GM19397 (cell line): Measurements from ENCODE around the gene COL1A1.

ENCODE experiments used
- ATAC-seq: cut with Tn5 transposase; IDR thresholded peaks from one replicate; pipeline ENCODE4 v1.9.1; 2021; ENCODE audit warnings: mild to moderate bottlenecking, moderate library complexity; ENCODE audit not compliant: unreplicated experiment

The COL1A1 gene

DNA sequence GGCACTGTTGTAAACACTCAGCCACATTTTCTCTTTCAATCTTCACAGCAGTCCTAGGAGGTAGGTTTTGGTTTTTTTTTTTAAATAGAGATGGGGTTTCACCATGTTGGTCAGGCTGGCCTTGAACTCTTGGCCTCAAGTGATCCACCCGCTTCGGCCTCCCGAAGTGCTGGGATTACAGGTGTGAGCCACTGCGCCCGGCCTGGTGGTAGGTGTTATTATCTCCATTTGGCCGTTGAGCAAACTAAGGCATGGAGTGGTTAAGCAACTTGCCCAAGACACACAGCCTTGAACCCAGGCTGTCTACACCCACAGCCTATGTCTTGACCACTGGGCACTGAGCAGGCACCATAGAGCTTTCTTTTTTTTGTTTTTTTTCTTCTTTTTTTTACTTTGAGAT lies 27.0 kb downstream of the COL1A1 start:
- ATAC-seq = no peak

- ATAC-seq = no peak
These were observed 28.0 kb downstream of the COL1A1 start for GRCh38 chr17:50173335-50173941.

- no peak for ATAC-seq
These were observed 28.5 kb downstream of the COL1A1 start for GRCh38 chr17:50172936-50173334.

- no peak for ATAC-seq
These were observed 29.3 kb downstream of the COL1A1 start for GRCh38 chr17:50172130-50172529.

DNA sequence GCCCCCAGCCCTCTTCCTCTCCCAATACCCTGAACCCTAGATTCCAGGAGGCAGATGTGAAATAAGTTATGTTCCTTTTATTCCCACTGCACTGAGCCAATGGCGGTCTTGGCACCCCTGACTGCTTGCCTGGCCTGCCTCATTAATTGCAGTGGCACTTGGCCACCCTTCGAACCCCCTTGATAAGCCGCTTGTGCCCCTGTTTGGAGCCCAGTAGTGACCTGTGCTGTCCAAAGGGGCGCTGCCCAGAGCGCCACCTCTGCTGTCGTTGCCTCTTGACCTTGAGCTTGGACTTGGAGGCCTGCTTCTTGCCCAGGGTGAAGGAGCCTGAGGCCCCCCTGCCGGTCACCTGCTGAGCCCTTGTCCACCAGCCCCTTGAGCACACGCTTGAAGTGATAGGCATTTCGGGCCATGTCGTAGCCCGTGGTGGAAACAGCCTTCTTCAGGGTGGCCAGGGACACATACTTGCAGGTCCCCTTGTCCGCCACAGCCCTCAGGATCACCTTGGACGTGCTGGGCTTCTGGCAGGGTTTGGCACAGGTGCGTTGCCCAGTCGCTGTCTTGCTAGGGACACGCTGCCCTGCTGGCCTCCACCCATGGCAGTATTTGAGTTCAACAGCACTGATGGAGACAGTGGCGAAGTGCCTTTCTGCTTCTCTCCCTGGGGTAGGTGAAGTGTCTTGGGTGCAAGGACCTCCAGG lies 29.9 kb downstream of the COL1A1 start:
- ATAC-seq = no peak

DNA sequence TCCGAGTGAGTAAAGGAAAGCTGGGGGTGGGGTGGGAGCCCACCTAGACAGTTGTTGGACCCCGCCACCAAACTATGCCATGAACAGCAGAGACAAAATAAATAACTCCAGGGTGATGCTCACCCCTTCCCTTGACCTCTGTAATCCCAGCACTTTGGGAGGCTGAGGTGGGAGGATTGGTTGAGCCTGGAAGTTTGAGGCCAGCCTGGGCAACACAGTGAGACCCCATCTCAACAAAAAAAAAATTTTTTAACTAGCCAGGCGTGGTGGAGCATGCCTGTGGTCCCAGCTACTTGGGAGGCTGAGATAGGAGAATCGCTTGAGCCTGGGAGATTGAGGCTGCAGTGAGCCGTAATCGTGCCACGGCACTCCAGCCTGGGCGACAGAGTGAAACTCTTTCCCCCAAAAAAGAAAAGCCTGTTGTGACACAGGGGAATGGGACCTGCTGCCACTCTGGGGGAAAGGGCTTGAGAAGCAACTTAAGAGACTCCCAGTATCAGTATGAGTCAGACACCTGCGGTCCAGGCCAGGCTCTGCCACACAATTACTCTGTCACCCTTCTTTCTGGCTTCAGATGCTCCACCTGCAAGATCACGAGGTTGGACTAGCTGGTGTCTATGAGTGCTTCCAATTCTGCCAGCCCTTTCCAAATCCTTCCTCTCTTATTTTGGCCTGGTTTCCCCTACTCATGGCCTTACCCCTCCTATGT lies 30.6 kb downstream of the COL1A1 start:
- no peak for ATAC-seq

- no peak for ATAC-seq
These were observed 31.5 kb downstream of the COL1A1 start for GRCh38 chr17:50169881-50170459.

GRCh38 chr17:50169121-50169764 lies 32.2 kb downstream of the COL1A1 start:
- ATAC-seq = no peak

DNA sequence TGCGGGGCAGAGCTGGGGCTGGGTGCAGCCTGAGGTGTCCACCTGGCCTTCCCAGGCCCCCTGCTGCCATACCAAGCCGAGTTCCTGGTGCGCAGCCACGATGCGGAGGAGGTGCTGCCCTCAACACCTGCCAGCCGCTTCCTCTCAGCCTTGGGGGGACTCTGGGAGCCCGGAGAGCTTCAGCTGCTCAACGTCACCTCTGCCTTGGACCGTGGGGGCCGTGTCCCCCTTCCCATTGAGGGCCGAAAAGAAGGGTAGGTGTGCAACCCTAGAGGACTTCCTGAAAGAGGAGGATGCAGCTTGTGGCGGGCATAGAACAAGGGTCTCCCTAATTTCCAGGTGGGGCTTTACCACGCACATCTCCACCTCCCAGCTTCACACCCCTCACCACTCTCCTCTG lies 33.1 kb downstream of the COL1A1 start:
- no peak for ATAC-seq

- ATAC-seq = no peak
These were observed 34.1 kb downstream of the COL1A1 start for GRCh38 chr17:50167371-50167770.

DNA sequence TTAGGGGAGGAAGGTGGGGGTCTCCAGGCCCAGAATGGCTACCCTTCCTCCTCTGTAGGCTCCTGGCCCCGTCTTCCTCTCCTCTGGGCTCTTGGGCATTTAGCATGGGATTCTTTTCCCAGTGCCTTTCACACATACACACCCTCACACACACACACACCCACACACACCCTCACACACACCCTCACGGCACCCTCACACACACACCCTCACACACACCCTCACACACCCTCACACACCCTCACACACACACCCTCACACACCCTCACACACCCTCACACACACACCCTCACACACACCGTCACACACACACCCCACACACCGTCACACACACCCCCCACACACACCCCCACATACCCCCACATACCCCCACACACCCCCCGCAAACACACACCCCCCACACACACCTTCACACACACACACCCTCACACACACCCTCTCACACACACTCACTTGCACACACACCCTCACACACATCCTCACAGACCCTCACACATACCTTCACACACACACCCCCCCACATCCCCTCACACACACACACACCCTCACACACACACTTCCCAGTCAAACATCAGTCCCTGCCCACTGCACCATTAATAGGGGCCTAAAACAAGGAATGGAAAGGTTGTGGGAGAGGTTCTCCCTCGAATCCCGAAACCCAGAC lies 34.8 kb downstream of the COL1A1 start:
- ATAC-seq = no peak

DNA sequence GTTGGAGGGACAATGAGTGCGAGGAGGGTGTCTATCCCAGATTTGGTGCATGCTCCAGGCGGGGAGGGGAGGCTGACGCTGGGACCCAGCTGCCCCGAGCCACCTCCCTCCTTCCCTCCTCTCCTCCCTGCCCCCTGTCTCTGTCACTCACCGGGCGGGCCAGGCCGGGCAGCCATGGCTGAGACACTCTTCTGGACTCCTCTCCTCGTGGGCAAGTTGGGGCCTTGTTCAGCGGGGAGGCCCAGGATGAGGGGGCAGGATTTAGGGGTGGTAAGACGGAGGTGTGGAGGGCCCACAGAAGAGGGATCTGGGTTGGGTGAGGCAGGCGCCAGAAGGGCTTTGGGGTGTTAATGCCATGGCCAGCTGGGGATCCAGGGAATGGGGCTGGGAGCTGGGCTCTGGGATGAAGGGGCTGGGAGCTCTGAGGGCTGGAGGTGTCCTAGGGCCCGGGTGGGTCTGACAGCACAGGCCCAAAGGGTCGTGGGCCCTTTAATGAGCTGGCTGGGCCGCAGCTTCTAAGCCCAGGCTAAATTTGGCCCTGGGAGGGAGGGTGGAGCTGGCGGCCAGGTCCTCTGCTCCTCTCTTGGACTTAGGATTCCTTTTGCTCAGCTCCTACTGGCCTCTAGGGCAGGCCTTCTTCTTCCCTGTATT lies 35.4 kb downstream of the COL1A1 start, which contains the start of gene SGCA:
TSS of gene SGCA (plus strand) at position 139 of the 651 bp plus-strand sequence. CDS start at position 175, 36 bp downstream.
- no peak for ATAC-seq

DNA sequence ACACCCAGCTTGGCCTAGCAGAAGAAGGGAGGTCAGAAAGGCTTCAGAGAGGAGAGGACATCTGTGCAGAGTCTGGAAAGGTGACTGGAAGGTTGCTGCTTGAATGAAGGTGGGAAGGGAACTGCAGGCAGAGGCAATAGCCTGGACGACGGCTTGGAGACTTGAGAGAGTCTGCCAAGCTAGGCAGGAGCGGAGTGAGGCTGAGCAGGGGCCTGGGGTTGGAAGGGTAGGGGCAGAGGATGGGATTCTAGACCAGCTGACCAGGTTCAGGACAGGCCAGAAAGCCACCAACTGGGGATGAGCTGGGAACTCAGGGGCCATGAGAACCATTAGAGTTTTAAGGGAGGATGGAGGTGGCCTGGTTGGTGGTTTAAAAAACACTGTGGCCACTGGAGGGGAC lies 36.0 kb downstream of the COL1A1 start:
- no peak for ATAC-seq

DNA sequence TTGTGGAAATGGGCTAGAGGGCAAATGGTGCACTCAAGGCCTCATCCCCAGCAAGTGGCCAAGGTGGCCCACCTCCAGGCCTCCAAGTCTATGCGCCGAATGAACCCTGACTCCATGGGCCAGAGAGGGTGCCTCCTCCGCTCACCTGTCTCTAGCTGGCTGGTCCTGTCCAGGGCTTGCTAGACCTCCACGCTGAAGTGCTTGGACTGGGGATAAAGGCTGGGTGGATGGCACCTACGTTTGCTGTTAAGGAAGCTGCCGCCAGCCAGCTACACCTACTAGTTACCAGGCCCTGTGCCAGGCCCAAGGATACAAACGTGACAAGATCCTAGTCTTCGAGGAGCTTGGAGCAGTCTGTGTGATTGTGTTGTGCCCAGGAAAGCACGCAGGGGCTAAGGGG lies 36.4 kb downstream of the COL1A1 start:
- no peak for ATAC-seq

GRCh38 chr17:50164697-50164988 lies 36.8 kb downstream of the COL1A1 start:
- no peak for ATAC-seq

DNA sequence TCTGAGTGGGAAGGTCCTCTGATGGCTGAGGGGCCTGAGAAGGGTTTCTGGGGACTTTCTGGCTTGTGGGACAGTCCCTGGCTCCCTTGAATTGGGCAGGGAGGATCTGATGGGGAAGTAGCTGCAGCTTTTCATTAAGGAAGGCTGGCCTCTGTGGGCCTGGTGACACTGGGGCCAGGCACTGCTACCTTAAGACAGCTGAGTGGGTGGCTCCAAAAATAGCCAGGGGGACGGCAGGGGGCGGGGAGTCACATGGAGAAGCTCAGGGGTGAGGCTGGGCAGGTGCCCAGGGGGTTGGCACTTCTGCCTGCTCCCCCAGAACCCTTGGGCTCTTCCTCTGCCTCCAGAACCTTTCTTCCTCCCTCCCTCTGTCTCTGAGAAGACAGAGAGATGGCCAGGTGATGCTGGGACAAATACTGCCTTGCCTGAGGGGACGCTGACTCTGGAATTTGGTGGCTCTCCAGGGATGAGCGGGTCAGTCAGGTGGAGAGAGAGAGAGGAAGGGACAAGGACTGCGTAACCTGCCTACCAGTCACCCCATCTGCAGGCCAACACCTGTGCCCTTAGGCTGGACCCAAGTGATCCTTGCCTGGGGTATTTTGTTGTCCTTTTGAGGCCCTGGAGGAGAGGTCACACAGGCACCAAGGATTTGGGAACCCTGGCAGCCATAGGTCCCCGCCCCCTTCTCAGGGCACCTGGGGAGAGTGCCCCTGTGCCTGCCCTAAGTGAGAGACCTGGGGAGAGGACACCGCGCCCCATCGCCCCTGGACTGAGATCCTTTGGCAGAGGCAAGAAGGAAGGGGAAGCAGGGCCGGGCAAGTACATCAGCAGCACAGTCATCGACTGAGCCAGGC lies 37.4 kb downstream of the COL1A1 start:
- no peak for ATAC-seq

DNA sequence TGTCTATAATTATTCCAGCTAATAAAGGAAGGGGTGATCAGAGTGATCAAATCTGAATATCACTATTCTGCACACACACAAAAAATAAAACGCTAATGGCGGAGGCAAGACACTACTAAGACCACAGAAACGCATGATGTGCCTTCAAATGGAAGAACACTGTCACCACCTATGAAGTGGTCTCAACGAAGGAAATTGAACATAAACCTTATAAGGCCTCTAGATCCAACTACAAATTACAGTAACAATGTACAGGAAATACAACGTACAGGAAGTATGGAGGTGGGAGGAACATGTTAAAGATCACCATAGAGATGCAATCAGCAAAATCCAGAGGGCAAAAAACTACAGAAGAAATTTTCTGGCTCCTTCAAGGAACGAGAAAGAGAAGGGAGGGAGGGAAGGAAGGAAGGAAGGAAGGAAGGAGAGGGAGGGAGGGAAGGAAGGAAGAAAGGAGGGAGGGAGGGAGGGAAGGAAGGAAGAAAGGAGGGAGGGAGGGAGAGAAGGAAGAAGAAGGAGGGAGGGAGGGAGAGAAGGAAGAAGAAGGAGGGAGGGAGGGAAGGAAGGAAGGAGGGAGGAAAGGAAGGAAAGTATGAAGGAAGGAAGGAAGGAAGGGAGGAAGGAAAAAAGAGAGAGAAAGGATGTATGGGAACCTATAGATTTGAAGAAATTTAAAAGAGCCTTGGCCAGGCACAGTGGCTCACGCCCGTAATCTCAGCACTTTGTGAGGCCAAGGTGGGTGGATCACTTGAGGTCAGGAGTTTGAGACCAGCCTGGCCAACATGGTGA lies 38.8 kb downstream of the COL1A1 start:
- no peak for ATAC-seq

DNA sequence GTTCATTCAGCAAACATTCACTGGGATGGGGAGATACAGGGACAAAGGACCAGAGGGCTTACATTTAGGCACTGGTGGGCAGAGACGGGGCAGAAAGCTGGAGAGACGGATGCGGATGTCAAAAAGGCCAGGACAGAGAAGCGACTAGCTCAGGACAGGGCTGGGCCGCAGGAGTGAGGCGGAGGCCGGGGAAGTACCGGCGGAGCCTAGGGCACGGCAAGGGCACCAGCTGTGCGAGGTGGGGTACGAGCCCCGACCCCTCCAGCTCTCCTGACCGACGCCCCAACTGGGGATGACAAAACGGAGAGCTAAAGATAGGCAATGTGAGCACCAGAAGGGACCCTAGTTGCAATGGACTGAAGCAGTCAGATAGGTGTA lies 39.5 kb downstream of the COL1A1 start:
- ATAC-seq = no peak
